SHP77 treated with DMSO at 0.1 percent for 48 hours (cell line): ENCODE results near the gene DCP2.

Experiments
- DNase-seq: peaks from one replicate; lab custom pipeline; 2025; lab: John Stamatoyannopoulos, UW

Gene DCP2

GRCh38 chr5:113022661-113023060 lies 46.1 kb downstream of the DCP2 start:
- DNase-seq, result no peak

GRCh38 chr5:113024076-113024697 lies 47.6 kb downstream of the DCP2 start:
- DNase-seq, result no peak

DNA sequence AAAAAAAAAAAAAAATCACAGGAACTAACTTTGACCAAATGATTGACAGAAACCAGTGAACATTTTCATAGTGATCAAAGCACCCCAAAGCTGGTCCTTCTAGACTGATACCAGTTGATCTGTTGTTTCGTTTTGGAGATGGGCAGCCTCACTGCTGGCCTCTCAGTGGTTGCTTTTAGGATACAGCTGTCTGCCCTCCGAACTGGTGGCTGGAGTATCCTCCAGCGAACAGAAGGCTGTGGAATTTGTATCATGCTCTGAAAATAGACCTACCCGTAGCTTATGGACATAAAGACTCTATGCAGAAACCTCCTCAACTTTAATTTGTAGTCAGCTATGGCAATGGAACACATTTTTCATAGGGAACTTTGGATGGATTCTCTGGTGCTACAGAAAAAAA lies 49.0 kb downstream of the DCP2 start:
- no peak for DNase-seq

DNA sequence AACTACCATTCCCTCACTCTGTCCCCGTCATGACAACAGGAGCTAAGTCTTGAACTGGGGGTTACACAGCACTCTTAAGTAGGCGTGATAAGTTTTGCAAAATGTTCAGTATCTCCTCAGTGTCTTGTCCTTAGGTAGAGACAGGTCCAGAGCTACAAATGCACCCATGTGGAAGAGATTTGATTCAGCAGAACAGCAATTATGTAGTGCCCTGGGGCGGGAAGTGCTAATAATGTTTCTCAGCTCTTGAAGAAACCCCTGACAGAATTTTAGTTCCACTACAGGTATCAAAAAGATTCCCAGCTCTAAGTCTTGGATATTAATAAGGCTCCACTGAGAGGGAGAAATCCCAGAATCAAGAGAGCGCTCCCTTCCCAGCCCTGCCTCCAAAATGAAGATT lies 49.6 kb downstream of the DCP2 start:
- DNase-seq, result no peak

- no peak for DNase-seq
These were observed 50.4 kb downstream of the DCP2 start for GRCh38 chr5:113027015-113027414.

- DNase-seq, result no peak
These were observed 50.8 kb downstream of the DCP2 start for GRCh38 chr5:113027431-113027830.

- no peak for DNase-seq
These were observed 53.0 kb downstream of the DCP2 start for GRCh38 chr5:113029614-113030013.

- no peak for DNase-seq
These were observed 54.5 kb downstream of the DCP2 start for GRCh38 chr5:113031104-113031503.

DNA sequence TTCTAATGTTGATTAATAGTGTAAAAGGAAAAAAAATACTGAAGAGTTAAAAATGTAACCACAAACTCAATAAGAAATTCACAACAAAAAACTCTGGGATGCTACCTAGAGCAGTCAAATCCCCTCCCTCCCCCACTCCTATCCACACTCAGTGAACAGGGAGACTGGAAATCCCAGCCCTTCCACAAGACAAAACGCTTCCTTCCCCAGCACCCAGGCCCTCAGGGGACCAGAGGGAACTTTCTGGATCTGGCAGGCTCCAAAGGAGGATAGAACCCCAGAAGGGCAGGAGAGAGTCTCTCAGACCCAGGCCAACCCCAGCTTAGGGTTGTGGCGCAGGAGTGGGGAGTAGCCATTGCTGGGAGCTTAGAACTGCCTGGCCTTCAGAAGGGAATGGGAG lies 55.0 kb downstream of the DCP2 start:
- no peak for DNase-seq

DNA sequence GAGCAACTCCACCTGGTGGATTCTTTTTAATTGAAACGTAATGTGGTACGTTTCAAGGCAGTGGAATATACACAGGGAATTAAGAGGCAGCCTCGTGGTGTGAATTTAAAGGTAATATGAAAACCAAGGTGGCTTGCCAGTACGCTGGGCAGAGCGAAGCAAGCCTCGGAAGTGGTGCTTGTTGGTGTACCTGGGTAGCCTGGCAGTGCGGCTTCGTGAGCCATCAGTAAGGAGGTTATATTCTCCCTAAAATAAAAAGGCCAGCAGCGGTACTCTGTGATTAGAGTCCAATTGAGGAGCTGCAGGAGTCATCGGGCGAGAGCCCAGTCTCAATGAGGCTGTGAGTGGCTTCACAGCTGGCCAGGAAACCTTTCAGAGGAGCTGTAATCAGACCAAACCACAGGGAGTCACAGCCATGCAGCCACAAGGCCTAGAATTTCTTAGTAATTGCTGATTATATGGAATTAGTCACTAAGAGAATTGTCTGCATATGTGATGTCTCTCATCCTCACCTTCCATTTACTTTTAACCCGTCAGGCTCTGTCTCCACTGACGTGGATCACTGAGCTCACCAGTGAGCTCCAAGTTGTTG lies 57.7 kb downstream of the DCP2 start:
- DNase-seq, result no peak

- no peak for DNase-seq
These were observed 58.5 kb downstream of the DCP2 start for GRCh38 chr5:113035096-113035495.

DNA sequence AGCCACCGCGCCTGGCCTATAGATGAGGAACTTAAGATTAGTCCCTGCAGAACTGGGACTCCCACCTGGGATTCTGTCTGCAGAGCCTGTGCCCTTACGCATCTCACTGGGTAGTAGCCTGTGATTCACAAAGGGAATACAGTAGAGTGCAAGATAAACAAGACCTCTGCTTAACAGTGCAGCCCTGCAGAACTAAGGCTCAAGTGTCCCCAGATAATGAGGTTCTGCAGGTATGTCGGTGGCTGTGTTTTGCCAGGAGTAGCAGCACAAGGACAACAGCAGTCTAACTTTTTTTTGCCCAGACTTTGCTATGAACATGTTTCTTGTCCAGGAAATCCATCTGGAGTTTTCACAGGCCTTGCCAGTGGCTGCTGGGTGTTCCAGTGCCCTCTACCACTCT lies 59.7 kb downstream of the DCP2 start:
- DNase-seq, result no peak

GRCh38 chr5:113036826-113037225 lies 60.2 kb downstream of the DCP2 start:
- DNase-seq, result no peak

DNA sequence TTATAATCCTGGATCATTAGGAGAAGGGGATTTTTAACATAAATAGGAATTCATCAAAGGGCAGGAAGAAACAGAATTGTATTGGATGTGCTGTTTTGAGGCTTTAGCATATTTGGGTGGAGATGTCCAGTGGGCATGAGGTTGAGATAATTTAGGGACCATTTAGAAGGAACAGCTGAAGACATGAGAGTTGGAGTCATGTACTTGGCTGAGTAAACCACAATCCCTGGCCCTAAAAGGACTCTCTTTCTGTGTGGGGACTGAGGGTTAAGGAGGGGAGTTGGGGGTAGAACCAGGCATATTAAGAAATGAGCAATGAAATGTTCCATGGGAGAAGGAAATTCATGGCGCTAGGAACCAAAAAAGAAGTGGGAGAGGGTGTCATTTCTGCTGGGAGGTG lies 61.5 kb downstream of the DCP2 start:
- no peak for DNase-seq

- DNase-seq, result no peak
These were observed 62.1 kb downstream of the DCP2 start for GRCh38 chr5:113038714-113039113.

DNA sequence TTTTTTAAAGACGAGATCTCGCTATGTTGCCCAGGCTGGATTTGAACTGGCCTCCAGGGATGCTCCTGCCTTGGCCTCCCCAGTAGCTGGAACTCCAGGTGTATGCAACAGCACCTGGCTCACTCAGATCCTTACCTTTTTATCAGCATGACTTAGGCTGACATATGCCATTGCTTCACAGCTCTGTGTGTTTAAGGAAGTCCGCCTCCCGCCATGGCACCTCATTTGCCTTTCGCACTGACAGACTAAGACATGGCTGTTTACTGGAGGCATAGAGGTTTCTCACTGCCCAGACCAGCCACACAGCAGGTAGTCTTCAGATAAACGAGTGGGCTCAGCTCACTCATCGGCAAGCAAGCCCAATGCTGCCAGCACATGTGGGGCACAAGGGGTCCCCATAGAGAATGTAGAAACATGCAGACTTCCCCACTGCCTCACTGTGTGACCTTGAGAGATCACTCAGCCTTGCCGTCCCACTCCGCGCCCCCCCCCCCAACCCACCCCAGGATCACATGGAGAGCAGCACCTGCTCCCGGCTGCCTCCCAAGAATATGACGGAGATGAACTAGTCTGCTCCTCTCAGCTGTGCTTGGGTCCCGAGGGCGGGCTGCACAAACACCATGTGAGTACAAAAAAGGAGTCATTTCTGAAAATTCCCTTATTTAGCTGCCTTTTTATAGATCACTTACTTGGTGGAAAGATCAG lies 62.8 kb downstream of the DCP2 start:
- no peak for DNase-seq

DNA sequence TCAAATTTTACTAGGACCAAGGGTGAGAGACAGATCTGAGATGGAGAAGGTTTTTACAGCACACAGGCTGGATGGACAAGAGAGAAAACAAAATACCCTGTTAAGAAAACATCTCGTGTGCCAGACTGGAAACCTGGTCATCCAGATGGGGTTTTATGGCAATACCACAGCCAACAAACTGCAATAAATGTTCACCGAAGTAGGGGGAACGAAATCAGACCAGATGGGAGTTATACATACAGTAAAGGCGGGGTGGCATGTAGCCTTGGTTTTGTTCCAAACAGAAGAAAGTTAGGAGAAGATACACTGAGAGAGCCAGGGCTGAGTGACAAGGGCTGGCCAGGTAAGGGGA lies 63.3 kb downstream of the DCP2 start:
- DNase-seq, result no peak

DNA sequence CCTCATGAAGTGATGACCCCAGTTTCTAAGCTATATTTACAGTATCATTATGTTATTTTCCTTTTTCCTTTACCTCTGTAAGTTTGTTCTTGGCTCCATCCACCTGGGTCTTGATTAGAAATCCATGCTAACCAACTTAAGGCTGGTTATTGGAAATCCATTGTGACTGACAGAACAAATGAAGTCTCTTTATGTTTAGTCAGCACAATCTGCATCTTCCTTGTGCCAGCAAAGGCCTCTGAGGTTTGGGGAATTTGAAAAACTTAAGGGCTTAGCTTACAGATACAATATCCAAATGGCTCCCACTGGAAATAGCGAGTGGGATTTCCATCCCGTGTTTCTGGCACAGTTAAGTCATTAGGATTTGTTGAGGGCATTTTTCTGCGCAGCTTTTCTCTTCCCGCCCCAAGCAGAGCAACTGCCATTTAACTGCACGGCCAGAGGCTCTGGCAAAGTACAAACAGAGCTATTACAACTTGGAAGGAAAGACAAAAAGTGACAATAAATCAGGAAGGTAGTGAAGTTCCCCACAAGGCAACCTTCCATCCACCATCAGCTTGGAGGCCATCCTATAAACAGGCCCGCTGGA lies 64.2 kb downstream of the DCP2 start:
- no peak for DNase-seq

GRCh38 chr5:113042491-113043243 lies 66.1 kb downstream of the DCP2 start:
- no peak for DNase-seq

DNA sequence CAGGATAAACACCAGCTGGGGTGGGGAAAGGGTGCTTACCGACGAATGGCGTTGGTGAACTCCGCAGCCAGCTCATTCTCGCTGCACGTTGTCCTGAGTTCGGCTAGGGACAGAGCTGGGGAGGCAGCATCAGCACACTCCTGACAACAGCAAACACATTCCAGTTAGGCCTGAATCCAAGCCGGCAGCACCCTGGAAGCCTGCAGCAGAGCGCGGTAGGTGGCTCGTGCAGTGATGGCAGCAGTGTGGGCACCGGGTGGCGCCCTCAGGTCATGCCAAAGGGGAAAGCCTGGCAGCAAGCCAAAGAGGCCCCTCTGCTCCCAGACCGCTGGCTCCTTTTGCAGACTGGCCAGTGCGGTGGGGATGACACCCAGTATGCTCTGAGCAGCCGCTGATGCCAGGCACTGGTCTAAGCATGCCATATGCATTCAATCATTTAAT lies 66.9 kb downstream of the DCP2 start:
- DNase-seq, result no peak

DNA sequence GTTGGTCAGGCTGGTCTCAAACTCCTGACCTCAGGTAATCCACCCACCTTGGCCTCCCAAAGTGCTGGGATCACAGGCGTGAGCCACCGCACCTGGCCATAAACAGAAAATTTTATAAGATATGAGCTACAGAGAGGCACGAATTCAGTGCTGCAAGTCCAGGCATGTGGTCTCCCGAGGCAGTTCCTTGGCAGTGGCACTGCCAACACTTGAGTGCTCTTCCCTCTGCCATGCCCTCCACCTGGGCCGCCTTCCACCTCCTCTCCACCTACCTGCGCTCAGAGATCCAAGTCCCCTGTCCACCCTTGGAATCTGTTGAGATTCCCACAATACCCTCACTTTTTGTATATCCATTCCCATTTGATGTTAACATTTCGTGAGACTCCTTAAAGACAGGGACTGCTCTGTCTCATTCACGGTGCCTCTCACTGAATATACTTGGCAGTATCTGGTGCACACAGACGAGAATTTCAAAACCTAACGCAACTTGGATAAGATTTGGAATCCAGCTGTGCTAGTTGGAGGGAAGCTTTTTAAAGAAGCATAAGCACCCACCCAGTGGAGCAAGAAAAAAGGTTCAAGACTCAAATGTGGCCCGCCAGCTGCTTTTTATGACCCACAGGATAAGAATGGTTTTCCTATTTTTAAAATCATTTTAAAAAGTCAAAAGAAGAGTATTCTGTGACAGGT lies 68.3 kb downstream of the DCP2 start:
- DNase-seq, result no peak

DNA sequence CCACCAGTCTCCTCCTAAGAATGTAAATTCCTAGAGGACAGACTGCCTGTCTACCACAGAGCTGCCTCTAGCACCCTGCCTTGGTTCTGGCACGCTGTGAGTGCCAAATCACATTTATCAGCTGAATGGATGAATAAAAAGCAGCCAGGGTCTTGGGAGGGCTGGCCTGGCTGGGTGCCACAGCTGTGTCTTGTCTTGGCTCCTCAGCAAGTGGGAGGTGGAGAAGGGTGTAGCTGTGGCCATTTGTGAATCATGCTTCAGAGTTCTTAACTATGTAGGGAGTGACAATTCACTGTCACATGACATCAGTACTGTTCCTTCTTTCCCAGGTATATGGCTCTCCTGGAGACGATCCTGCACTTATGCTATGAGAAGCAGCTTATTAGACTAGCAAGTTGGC lies 70.6 kb downstream of the DCP2 start:
- DNase-seq, result no peak
